ENCODE data around the gene GTF3C6. TPM values are rescaled to one million over a fixed set of nuclear protein-coding genes. Genes with fewer than 3 reads are reported as not detected.

The GTF3C6 gene
- total and polyA plus RNA-seq, 2 of the 8 experiments (the other 6 are each of a cell fraction or from before 2014, with no cell fraction given): 13.1 to 87.4 TPM

- Histone ChIP-seq H3K4me2 (ENCODE audit: insufficient read depth in 1 of 2, low read depth in 2 of 2, low read length in 2 of 2) (no peak overlapping the region), H3K4me3 (ENCODE audit: extremely low read depth in 1 of 4, insufficient read depth in 2 of 4, low read depth in 3 of 4, low read length in 4 of 4) (no peak overlapping the region), H2BK12ac (ENCODE audit: low read depth, low read length) (no peak overlapping the region), H3K79me1 (ENCODE audit: low read depth, low read length) (peaks cover 3% of the 10 kb centered on the region; the same call in 1 of the 2 replicates), H2BK120ac (replicated peaks; ENCODE audit: low read depth, low read length) (no peak overlapping the region), H3K9ac (replicated peaks in 1 of 4; ENCODE audit: extremely low read depth in 1 of 4, low read depth in 3 of 4, low read length in 3 of 4) (no peak overlapping the region), H3K18ac (ENCODE audit: extremely low read depth, low read length) (no peak overlapping the region), H4K8ac (ENCODE audit: extremely low read depth, insufficient read depth, low read length) (no peak overlapping the region), H4K91ac (replicated peaks; ENCODE audit: insufficient read length, low read length) (no peak overlapping the region), H3K56ac (replicated peaks; ENCODE audit: insufficient read length, low read depth, low read length) (no peak overlapping the region), H3K4ac (replicated peaks; ENCODE audit: insufficient read length, low read depth, low read length) (no peak overlapping the region), H3K14ac (ENCODE audit: insufficient read length) (no peak overlapping the region), H2AFZ (ENCODE audit: low read length) (no peak overlapping the region), H3K79me2 (ENCODE audit: control insufficient read depth in 1 of 2, insufficient read depth in 2 of 2, low read length in 2 of 2) (peaks cover 0 to 12% of the 10 kb centered on the region in 2 experiments; a peak in 1 of 4 replicates), H2BK20ac (ENCODE audit: low read length) (no peak overlapping the region), H4K5ac (ENCODE audit: insufficient read length, low read depth, low read length) (no peak overlapping the region), H3K9me3 (ENCODE audit: insufficient read depth in 2 of 2, low read depth in 1 of 2, low read length in 1 of 2) (no peaks in the 10 kb centered on the region), H3K27me3 (replicated peaks in 1 of 4; ENCODE audit: control insufficient read depth in 3 of 4, extremely low read depth in 1 of 4, insufficient read depth in 3 of 4, low read length in 3 of 4) (no peaks in the 10 kb centered on the region), H3K23ac (ENCODE audit: insufficient read length) (no peak overlapping the region), H2BK15ac (ENCODE audit: low read length) (no peak overlapping the region), H3K27ac (ENCODE audit: low read depth, low read length) (no peak overlapping the region), H2BK5ac (ENCODE audit: low read depth, low read length) (no peak overlapping the region), H3K23me2 (ENCODE audit: low read depth, low read length) (no peaks in the 10 kb centered on the region), H3K4me1 (replicated peaks in 1 of 4; ENCODE audit: control insufficient read depth in 3 of 4, insufficient read depth in 4 of 4, low read length in 3 of 4) (no peaks in the 10 kb centered on the region), H4K20me1 (replicated peaks in 1 of 2; ENCODE audit: control insufficient read depth in 1 of 2, insufficient read depth in 2 of 2, low read length in 2 of 2) (peaks cover 0 to 9% of the 10 kb centered on the region in 2 experiments), H2AK5ac (ENCODE audit: low read depth, low read length) (no peak overlapping the region), H3K36me3 (ENCODE audit: control insufficient read depth in 2 of 4, insufficient read depth in 4 of 4, low read length in 3 of 4) (peaks cover 15 to 79% (median 46%) of the 10 kb centered on the region in 4 experiments)
- TF ChIP-seq SAP30 (IDR thresholded peaks at IDR 0.05; ENCODE audit: insufficient read depth, insufficient replicate concordance, low read length): no peak
- CTCF ChIA-PET (ENCODE audit: partially characterized antibody): interaction anchor here (0.7 kb wide), 1 partner anchor 222 kb away, joined by 3 read pairs; no protein-coding TSS in a partner anchor
- POLR2A ChIA-PET (ENCODE audit: partially characterized antibody): interaction anchor here (1.0 kb wide), 1 partner anchor 12 kb away, joined by 4 read pairs; no protein-coding TSS in a partner anchor
- WGBS, 2 experiments (ENCODE audit: extremely low coverage in 1 of 2, insufficient coverage in 1 of 2, insufficient read length in 1 of 2, insufficient replicate concordance in 2 of 2, low coverage in 1 of 2, low lambda C conversion rate in 2 of 2, missing lambda C conversion rate in 1 of 2): 93% methylated on average over 9 of the region's 9 CpGs; no CpG with 5 or more reads in 1 of the 2 experiments
- no peak for DNase-seq (ENCODE audit: low read depth in 1 of 2, low spot score in 2 of 2)
- FAIRE-seq: no peak
Measured at GRCh38 chr6:110996691-110997090, 38.2 kb downstream of the GTF3C6 start.

Measured in H1 (cell line).